H1 (cell line): Measurements from ENCODE around the gene FBXL15. TPM values are rescaled to one million over a fixed set of nuclear protein-coding genes. Genes with fewer than 3 reads are reported as not detected.

Source experiments
- ASH2L ChIP-seq: fragments of 200-600, 300-600 bp; sonication (generic); IDR thresholded peaks from one replicate; pipeline ENCODE4 v1.7.1; 2017; ENCODE audit warnings: low read length
- CREB1 ChIP-seq: IDR thresholded peaks from 2 replicates; pipeline ENCODE4 v1.6.1; 2012; ENCODE audit warnings: inconsistent platforms
- CTCF ChIP-seq, 3 experiments: IDR thresholded peaks; 1 replicate in 2 of 3; 2 replicates in 1 of 3; pipeline versions ENCODE4 v1.5.1 to v1.6.1; 2011; ENCODE audit warnings: low read length in 3 of 3, mild to moderate bottlenecking in 3 of 3, inconsistent platforms in 2 of 3, low read depth in 1 of 3, moderate library complexity in 1 of 3; ENCODE audit not compliant: insufficient read depth in 1 of 3; ENCODE audit errors: control extremely low read depth in 1 of 3
- EGR1 ChIP-seq: IDR thresholded peaks from 2 replicates; pipeline ENCODE4 v1.6.1; 2011; ENCODE audit warnings: low read depth, low read length, borderline replicate concordance
- EZH2 ChIP-seq: fragments of 200-600 bp; sonication (generic); IDR thresholded peaks from 2 replicates; pipeline ENCODE4 v1.7.1; 2012; ENCODE audit warnings: low read depth, mild to moderate bottlenecking, moderate library complexity, low read length, inconsistent platforms; ENCODE audit not compliant: severe bottlenecking
- FOSL1 ChIP-seq: IDR thresholded peaks from 2 replicates; pipeline ENCODE4 v1.6.1; 2011; ENCODE audit warnings: mild to moderate bottlenecking, low read depth, low read length, moderate library complexity; ENCODE audit not compliant: insufficient read depth
- GABPA ChIP-seq: IDR thresholded peaks from 2 replicates; pipeline ENCODE4 v1.6.1; 2011; ENCODE audit warnings: mild to moderate bottlenecking, low read length, moderate library complexity, borderline replicate concordance; ENCODE audit not compliant: insufficient read depth
- POLR2AphosphoS5 ChIP-seq: IDR thresholded peaks from 2 replicates; pipeline ENCODE4 v1.6.1; 2011; ENCODE audit warnings: low read depth, low read length
- RAD21 ChIP-seq, 2 experiments: IDR thresholded peaks in 1 of 2; conservative IDR thresholded peaks in 1 of 2; 2 replicates each; pipeline ENCODE4 v1.6.1; 2011; ENCODE audit warnings: low read depth in 2 of 2, low read length in 2 of 2, improper control_type of control experiment in 1 of 2, inconsistent platforms in 1 of 2, mild to moderate bottlenecking in 1 of 2, moderate library complexity in 1 of 2
- SIN3A ChIP-seq, 2 experiments: IDR thresholded peaks in 1 of 2; conservative IDR thresholded peaks in 1 of 2; 2 replicates each; pipeline ENCODE4 v1.6.1; 2011 to 2012; ENCODE audit warnings: low read length in 2 of 2, improper control_type of control experiment in 1 of 2, low read depth in 1 of 2, mild to moderate bottlenecking in 1 of 2
- SIRT6 ChIP-seq: IDR thresholded peaks from one replicate; pipeline ENCODE4 v1.7.1; 2012; ENCODE audit warnings: low read length, inconsistent platforms
- SP1 ChIP-seq: IDR thresholded peaks from 2 replicates; pipeline ENCODE4 v1.6.1; 2011; ENCODE audit warnings: low read depth, low read length
- TAF7 ChIP-seq: optimal IDR thresholded peaks from 2 replicates; pipeline ENCODE3; 2011; ENCODE audit warnings: low read depth, mild to moderate bottlenecking, inconsistent platforms, low read length, moderate library complexity, borderline replicate concordance
- TBP ChIP-seq: IDR thresholded peaks from 2 replicates; pipeline ENCODE4 v1.6.1; 2011; ENCODE audit warnings: low read depth, low read length, improper control_type of control experiment
- TCF12 ChIP-seq: IDR thresholded peaks from 2 replicates; pipeline ENCODE4 v1.6.1; 2011; ENCODE audit warnings: low read depth, mild to moderate bottlenecking, low read length
- YY1 ChIP-seq: IDR thresholded peaks from 2 replicates; pipeline ENCODE4 v1.6.1; 2011; ENCODE audit warnings: low read depth, mild to moderate bottlenecking, low read length
- polyA plus RNA-seq, 7 experiments: library from polyadenylated mRNA; depleted of rRNA in 3 of 7; stranded (reverse) in 5 of 7; unstranded in 2 of 7; fragments of >200 nt in 5 of 7; fragments of 200-250 nt in 2 of 7; gene quantifications; 1 replicate in 5 of 7; 2 replicates in 1 of 7; 4 replicates in 1 of 7; pipeline versions ENCODE4 v1.2.1 to v1.2.3, GENCODE V29; 2011 to 2013; ENCODE audit warnings: missing spikeins in 2 of 7, mixed read lengths in 2 of 7
- total RNA-seq: library from RNA; stranded (reverse); fragmentation: NEBNext Ultra II Directional; extraction: Animal tissue kit (Norgen Biotek cat#: 25700); gene quantifications from 2 replicates; pipeline ENCODE4 v1.2.1, GENCODE V29; 2021
- TF ChIP-seq, protein P1 (sequence below): IDR thresholded peaks from 2 replicates; pipeline ENCODE4 v1.6.1; 2012; ENCODE audit warnings: inconsistent platforms
- TF ChIP-seq, protein P2 (sequence below): IDR thresholded peaks from 2 replicates; pipeline ENCODE4 v1.6.1; 2011; ENCODE audit warnings: low read length, improper control_type of control experiment

FBXL15 gene
- total and polyA plus RNA-seq, 2 of the 8 experiments (the other 6 are each of a cell fraction or from before 2014, with no cell fraction given) = 11.3 to 22.6 TPM

- TF ChIP-seq ASH2L (no peak), SIRT6 (no peak), SP1 (0 out of 2 replicates have a peak, but pooled peaks have one; percentile 15), CTCF (IDR thresholded peaks at IDR 0.05; ENCODE audit: control extremely low read depth in 1 of 3, insufficient read depth in 1 of 3, low read depth in 1 of 3, low read length in 3 of 3) (peak in 2 of 3 experiments; percentile 86 to 90; a peak in 3 of 4 replicates), SIN3A (conservative IDR thresholded peaks at IDR 0.05 in 1 of 2, IDR thresholded peaks at IDR 0.05 in 1 of 2; ENCODE audit: low read depth in 1 of 2, low read length in 2 of 2) (peak; percentile 63 to 87; a peak in 2 of 4 replicates), EZH2 (peak; percentile 21), FOSL1 (no peak), TCF12 (0 out of 2 replicates have a peak, but pooled peaks have one; percentile 37), CREB1 (peak; percentile 71), GABPA (0 out of 2 replicates have a peak, but pooled peaks have one; percentile 53), TAF7 (peak; percentile 46), EGR1 (no peak), POLR2AphosphoS5 (peak; percentile 75), YY1 (peak; percentile 80; the same call in 1 of the 2 replicates), TBP (no peak; the same call in 1 of the 2 replicates), RAD21 (IDR thresholded peaks at IDR 0.05 in 1 of 2, conservative IDR thresholded peaks at IDR 0.05 in 1 of 2; ENCODE audit: low read depth in 2 of 2, low read length in 2 of 2) (peak; percentile 69 to 79)
- TF ChIP-seq, protein P1, sequence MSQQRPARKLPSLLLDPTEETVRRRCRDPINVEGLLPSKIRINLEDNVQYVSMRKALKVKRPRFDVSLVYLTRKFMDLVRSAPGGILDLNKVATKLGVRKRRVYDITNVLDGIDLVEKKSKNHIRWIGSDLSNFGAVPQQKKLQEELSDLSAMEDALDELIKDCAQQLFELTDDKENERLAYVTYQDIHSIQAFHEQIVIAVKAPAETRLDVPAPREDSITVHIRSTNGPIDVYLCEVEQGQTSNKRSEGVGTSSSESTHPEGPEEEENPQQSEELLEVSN = peak; percentile 96
- TF ChIP-seq, protein P2, sequence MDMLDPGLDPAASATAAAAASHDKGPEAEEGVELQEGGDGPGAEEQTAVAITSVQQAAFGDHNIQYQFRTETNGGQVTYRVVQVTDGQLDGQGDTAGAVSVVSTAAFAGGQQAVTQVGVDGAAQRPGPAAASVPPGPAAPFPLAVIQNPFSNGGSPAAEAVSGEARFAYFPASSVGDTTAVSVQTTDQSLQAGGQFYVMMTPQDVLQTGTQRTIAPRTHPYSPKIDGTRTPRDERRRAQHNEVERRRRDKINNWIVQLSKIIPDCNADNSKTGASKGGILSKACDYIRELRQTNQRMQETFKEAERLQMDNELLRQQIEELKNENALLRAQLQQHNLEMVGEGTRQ = 0 out of 2 replicates have a peak, but pooled peaks have one; percentile 22
Observed at GRCh38 chr10:102422545-102423129, 2.0 kb downstream of the FBXL15 start (continued).
